Measurements from ENCODE around the gene FBXW8.
A peak's percentile ranks its signal among the peaks of the same experiment; 100 is the strongest.

The FBXW8 gene, protein sequence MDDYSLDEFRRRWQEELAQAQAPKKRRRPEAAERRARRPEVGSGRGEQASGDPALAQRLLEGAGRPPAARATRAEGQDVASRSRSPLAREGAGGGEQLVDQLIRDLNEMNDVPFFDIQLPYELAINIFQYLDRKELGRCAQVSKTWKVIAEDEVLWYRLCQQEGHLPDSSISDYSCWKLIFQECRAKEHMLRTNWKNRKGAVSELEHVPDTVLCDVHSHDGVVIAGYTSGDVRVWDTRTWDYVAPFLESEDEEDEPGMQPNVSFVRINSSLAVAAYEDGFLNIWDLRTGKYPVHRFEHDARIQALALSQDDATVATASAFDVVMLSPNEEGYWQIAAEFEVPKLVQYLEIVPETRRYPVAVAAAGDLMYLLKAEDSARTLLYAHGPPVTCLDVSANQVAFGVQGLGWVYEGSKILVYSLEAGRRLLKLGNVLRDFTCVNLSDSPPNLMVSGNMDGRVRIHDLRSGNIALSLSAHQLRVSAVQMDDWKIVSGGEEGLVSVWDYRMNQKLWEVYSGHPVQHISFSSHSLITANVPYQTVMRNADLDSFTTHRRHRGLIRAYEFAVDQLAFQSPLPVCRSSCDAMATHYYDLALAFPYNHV

DNA sequence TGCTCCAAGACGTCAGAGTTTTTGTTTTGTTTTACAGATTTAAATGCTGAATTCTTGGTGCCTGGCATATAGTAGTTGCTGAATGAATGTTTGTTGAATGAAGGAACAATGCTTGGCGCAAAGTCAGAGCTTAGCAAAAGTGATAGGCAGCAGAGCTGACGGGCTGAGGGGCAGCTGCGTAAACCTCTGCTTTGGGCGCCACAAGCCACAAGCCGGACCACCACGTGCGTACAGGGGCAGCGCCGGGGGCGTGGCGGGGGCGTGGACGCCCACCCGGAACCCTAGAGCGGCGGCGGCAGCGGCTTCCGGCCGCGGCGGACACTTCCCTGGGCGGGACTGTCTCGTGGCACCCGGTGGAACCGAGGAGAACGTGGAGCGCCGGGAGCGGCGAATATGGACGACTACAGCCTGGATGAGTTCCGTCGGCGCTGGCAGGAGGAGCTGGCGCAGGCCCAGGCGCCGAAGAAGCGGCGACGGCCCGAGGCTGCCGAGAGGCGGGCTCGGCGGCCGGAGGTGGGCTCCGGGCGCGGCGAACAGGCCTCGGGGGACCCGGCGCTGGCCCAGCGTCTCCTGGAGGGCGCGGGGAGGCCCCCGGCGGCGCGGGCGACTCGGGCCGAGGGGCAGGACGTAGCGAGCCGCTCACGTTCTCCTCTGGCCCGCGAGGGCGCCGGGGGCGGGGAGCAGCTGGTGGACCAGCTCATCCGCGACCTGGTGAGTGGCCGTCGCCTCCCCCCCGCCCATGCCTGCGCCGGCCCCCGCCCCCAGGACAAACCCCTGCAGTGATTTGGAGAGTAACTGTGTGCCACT is at the start of gene FBXW8:
Gene FBXW8 (plus strand): TSS at position 306 of the 807 bp plus-strand sequence. CDS start 88 bp downstream, at position 394.
- DNase-seq = peak; percentile 60 to 68

- DNase-seq = no peak
Measured at GRCh38 chr12:116861320-116861719, 49.4 kb upstream of the FBXW8 start.

DNA sequence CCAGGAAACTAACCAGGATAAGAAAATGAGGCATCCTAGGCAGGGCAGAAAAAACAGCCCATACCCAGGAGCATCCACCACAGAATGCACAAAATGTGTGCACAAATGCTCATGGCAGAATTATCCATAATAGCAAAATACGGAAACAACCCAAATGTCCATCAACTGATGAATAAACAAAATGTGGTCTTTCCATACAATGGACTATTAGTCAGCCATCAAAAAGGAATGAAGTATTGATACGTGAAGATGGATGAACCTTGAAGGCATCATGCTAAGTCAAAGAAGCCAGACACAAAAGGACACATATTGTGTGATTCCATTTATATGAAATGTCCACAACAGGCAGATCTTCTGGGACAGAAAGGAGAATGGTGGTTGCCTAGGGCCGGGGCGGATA is 48.6 kb upstream of the FBXW8 start:
- no peak for DNase-seq

- DNase-seq = no peak
Measured at GRCh38 chr12:116863275-116863767, 47.4 kb upstream of the FBXW8 start.

GRCh38 chr12:116864371-116865160 is 46.2 kb upstream of the FBXW8 start:
- no peak for DNase-seq

DNA sequence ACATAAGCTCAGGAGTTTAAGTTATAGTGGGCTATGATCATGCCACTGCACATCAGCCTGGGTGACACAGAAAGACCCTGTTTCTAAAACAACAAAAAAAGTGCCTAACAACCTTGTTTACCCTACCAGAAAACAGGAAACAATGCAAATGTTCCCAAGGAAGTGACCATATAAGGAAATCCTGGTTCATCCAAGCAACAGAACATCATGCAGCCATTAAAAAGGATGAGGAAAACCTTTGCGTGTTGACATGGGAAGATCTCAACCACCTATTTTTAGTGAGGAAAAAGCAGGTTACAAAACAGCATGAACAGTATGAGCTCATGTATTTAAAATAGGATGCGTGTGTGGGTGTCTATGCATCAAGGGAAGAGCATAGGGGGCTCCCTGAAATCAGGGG is 43.2 kb upstream of the FBXW8 start:
- no peak for DNase-seq

GRCh38 chr12:116870306-116870705 is 40.4 kb upstream of the FBXW8 start:
- DNase-seq = no peak

DNA sequence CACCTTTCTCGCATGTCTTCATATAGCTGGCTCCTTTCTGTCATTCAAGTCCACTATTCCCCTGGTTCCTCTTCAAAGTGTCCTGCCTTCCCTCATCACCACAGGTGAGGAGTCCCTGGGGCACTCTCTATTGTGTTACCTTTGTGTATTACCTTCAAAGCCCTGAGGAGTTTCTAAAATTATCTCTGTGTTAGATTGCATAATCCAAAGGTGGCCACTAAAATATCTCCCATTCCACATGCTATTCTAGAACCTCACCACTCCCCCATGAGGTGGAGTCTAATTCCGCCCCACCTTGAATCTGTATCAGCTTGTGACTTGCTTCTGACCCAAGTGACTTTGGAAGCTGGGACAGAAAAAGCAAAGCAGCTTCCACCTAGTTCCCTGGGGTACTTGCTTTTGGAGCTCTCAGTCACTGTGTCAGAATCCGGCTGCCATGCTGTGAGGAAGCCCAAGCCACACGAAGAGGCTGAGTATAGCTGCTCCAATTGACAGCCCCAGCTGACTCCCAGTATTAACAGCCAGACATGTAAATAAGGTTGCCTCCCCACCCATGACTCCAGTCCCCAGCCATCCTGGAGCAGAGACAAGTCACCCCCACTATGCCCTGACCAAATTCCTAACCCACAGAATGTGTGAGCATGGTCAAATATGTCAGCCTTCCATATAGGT is 36.3 kb upstream of the FBXW8 start:
- DNase-seq = no peak

DNA sequence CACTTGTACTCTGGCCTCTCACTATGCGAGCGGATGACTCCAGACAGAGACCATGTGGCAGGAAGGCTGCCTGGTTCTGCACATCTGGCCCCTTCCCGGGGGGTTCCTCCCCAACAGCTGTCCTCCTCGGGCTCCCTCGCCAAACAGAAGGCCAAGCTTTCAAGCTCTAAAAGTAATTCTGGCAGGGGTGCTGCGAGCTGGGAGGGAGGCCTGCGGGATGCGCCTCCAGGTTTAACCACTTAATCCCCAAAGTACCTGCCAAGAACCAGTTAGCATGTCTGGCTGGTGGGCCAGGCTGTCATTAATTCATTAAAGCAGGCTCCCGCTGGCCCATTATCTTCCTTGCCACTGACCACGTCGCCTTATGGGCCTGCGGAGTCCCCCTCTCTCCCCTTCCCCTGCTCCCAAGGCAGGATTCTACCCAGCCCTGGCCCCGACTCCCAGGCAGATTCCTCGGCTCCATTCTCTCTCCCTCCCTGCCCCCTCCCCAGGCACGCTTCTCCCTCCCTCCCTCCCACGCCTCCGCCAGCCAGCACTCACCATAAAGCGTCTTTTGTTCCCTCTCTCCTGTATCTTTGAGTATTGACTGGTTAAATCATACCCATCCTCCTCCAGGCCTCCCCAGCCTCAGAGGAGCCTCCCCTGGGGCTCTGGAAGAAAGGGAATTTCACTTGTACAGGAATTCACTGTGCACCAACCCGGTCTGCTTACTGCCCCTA is 34.4 kb upstream of the FBXW8 start:
- DNase-seq = no peak

GRCh38 chr12:116878567-116879508 is 31.9 kb upstream of the FBXW8 start:
- DNase-seq = no peak

GRCh38 chr12:116879509-116880212 is 31.1 kb upstream of the FBXW8 start:
- DNase-seq = no peak

DNA sequence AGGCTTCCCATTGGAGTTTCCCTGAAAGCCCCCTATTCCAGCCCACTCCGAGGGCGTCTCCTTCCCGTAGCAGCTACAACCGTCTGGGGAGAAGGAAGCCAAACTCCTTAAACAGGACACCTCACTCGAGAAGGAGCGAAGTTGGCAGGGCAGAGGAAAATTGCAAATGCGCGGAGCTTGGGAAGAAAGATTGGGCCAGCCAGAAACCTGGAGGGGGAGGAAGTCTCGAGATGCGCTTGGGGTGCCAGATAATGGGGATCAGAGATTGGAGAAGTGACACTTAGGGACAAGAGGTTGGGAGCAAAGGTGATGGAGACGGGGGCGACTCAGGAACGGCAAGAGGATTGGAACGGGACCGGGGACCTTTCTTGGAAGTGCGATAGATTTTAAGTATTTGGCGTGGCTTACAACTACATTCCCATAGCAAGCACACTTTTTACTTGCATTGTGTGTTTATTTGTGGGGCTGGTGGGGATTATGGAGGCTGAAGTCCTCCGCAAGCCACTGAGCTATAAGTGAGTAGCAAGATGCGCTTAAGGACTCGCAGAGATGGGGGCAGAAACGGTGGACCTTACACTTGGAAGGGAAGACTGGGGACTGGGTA is 30.4 kb upstream of the FBXW8 start:
- no peak for DNase-seq

DNA sequence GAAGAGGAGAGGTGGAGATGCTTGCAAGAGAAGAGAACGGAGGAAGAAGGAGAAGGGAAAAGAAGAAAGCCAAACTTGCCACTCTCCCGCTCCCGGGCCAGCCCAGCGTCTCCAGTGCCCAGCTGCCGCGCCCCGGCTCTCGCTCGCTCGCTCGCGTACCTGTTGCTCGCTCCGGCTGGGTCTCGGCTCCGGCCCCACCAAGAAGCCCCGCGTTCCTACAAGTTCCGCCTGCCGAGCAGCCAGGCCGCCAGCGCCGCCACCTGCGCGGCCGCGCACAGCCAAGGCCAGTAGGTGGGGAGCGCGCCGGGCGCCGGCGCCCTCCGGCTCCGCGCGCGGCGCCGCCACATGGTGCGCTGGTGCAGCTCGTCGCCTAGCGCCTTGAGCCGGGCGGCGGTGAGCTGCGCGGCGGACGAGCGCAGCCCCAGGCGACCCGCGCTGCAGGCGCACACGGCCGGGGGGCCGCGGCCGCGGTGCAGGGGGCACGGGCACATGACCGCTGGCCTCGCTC is 29.9 kb upstream of the FBXW8 start:
- peak; percentile 58 to 80 for DNase-seq

GRCh38 chr12:116881325-116881876 is 29.3 kb upstream of the FBXW8 start, which contains the start of gene HRK:
Gene HRK (minus strand): TSS chr12:116881441. CDS start chr12:116881307, 134 bp downstream.
- peak; percentile 58 to 69 for DNase-seq

GRCh38 chr12:116881877-116882507 is 28.8 kb upstream of the FBXW8 start:
- DNase-seq = no peak

DNA sequence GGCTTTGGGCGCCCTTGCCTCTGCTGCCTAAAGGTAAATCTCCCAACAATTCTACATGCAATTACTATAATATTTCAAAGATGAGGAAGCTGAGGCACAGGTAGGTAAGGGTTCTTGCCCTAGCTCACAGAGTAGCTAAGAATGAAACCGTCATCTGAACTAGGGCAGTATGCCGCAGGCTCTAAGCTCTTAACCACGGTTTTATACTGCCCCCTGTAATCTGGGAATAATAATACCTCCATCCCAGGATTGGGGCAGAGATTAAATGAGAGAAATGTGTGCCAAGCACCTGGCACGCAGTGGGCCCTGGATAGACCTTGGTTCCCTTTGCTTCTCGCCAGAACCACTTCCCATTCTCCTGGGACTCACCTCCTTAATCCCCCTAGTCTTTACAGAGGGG is 28.0 kb upstream of the FBXW8 start:
- peak in 1 of 2 experiments; percentile 22 for DNase-seq

GRCh38 chr12:116884871-116885270 is 25.9 kb upstream of the FBXW8 start:
- no peak for DNase-seq

GRCh38 chr12:116885491-116885890 is 25.3 kb upstream of the FBXW8 start:
- no peak for DNase-seq
